Neural progenitor cell (in vitro differentiated cells): ENCODE data around the gene VGLL3.

Source experiments
- CTCF ChIP-seq: fragments of 200-600 bp; sonication (generic); IDR thresholded peaks from 2 replicates; pipeline ENCODE4 v1.5.1; 2017; ENCODE audit warnings: antibody characterized with exemption, mild to moderate bottlenecking
- EZH2 ChIP-seq: fragments of 200-600 bp; sonication (generic); IDR thresholded peaks from 2 replicates; pipeline ENCODE4 v1.6.1; 2017; ENCODE audit warnings: antibody characterized with exemption, mild to moderate bottlenecking, moderate library complexity
- EZH2phosphoT487 ChIP-seq: fragments of 200-600 bp; sonication (generic); IDR thresholded peaks from 2 replicates; pipeline ENCODE4 v1.6.1; 2017; ENCODE audit warnings: antibody characterized with exemption

- TF ChIP-seq CTCF (no peak), EZH2 (no peak), EZH2phosphoT487 (no peak)
Observed at GRCh38 chr3:87004883-87005282, 13.9 kb upstream of the VGLL3 start.
